Epithelial cell of prostate (primary cell): ENCODE data around the gene NYAP1.
"Not testable (repeated sequence)": the region's sequence is repeated elsewhere in the genome, so short reads cannot be mapped to it uniquely, and the experiment has no call there.

Experiments
- DNase-seq: peaks from one replicate; pipeline ENCODE4 v3.0.0-alpha.2; 2011; ENCODE audit warnings: low read depth, low spot score
- H3K27ac ChIP-seq: fragments of 450-650 bp; 2 replicates; pipeline ENCODE4 v1.5.1; 2017; ENCODE audit warnings: mild to moderate bottlenecking

Gene NYAP1

DNA sequence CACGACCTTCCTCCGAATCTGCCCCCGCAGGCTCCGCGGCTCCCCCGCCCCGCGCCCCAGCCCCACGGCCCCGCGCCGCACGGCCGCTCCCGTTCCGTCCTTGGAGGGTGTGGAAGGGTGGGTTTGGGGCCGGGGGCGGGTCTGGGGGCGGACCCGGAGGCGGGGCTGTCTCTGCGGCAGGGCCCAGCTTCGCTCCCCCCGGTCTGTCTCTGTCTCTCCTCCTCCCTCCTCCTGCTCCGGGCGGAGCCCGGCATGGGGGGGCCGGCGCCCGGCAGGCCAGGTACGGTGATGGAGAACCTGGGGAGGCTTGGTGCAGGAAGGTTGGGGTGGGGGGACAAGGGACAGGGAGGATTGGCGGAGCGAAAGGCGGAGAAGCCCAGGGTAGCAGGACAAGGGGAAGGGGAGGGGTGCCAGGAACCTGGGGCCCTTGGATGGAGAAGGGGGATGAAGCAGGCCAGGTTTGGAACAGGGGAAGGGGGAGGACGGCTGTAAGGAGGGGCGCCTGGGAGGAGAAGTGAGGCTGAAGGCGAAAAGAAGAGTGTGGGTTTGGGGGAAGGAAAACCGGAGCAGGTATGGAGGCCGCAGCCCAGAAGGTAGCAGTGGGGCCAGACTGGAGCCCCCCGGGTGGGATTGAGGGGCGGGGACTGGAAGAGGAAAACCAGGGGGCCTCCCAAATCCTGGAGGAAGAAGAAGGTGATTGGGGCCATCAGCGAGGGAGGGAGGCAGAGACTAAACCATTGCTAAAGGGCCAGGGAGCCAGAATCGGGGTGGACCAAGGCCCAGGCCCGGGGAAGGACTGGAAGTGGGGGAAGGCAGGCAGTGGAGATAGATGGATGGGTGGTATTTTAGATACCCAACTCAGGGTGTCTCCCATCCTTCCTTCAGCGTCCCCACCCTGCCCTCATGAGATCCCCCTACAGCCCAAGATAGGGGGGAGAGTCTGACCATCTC lies at the start of gene NYAP1:
NYAP1 (plus strand) TSS at position 206 of the 951 bp plus-strand sequence. CDS start 1,385 bp downstream, outside the sequence.
- DNase-seq = no peak
- H3K27ac ChIP-seq = no peak within 1 kb of the TSS

DNA sequence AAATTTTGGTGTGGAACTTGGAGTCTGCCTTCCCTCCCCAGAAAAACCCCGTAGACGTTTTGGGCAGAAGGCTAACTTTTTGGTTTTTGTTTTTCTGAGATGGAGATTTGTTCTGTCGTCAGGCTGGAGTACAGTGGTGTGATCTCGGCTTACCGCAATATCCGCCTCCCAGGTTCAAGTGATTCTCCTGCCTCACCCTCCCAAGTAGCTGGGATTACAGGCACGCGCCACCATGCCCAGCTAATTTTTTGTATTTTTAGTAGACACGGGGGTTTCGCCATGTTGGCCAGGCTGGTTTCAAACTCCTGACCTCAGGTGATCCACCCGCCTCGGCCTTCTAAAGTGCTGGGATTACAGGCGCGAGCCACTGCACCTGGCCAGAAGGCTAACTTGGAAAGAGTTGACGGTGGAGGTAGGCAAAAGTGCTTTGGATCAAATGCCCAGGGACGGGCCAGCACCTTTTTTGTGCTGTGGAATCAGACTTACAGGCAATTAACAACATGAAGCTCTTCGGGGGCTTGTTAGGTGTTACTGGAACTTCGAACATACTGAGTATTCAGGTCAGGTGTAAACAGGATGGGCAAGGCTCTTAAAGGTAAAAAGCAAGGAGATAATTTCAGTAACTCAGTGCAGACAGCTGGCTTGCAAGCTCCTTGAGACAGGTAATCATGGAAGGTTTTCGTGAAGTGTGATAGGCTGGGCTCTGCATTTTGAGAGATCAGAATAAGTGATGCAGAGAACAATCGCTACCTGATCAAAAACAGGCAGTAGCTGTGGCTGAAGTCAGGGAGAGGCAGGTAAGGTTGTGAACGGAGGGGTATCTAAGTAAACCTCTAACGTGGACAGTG lies 49.2 kb upstream of the NYAP1 start:
- DNase-seq = no peak
- peak overlapping the region; percentile 95 for H3K27ac ChIP-seq

DNA sequence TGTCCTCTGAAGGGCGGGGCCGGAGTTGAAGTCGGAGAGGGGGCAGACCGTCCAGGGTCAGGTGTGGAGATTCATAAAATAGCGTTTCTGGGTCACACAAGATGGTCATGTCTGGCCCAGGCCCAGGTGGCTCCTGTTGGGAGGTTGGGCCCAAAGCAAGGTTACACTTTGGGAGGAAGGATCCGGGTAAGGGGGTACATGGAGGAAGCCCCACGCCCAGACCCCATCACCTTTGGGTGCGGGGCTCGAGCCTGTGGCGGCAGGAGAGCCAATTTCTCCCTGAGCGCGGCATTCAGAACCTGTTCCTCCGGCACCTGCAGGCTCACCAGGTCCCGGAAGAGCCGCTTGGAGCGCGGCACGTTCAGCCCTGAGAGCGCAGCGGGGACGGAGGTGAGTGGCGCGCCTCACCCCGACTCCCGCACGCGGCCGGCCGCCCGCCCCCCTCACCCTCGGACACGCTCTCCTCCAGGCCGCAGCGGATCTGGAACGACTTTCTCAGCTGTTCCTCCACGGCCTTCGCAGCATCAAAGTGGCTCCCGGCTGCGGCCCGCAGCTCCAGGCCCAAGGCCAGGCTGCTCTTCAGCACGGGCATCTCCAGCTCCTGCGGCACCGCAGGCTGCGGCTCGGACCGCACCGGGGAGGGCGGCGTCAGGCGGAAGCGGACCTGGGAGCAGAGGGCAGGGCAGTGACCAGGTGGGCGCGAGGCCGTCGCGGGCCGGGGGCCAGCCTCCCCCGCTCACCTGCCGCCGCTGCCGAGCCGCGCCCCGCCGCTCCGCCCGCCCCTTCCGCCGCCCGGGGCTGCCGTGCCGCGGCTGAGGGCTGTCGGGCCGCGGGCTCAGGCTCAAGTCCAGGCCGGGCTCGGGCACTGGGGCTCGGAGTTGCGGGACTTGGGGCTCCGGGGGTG lies 48.1 kb upstream of the NYAP1 start:
- no peak for DNase-seq
- peak overlapping the region; percentile 95 for H3K27ac ChIP-seq

GRCh38 chr7:100437150-100438100 lies 46.3 kb upstream of the NYAP1 start:
- no peak for DNase-seq
- no peak overlapping the region for H3K27ac ChIP-seq

DNA sequence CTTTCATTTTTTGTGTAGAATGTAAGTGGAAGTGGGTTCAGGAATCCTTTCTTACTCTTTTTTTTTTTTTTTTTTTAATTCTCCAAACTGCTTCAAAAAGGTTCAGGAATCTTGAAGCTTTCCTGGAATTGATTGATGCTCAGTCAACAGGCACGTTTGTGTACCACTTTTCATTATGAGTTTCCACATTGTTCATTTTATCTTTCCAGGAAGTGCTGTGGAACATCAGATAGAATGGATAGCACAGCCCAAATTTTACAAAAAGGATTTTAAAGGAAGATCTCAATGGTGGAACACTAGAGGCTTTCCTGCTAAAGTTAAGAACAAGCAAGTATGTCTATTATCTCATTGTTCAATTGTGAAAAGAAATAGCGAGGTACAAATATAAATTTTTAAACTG lies 45.6 kb upstream of the NYAP1 start:
- H3K27ac ChIP-seq = no peak overlapping the region
- DNase-seq = no peak

GRCh38 chr7:100438731-100439130 lies 45.0 kb upstream of the NYAP1 start:
- DNase-seq, H3K27ac ChIP-seq: not testable (repeated sequence)

DNA sequence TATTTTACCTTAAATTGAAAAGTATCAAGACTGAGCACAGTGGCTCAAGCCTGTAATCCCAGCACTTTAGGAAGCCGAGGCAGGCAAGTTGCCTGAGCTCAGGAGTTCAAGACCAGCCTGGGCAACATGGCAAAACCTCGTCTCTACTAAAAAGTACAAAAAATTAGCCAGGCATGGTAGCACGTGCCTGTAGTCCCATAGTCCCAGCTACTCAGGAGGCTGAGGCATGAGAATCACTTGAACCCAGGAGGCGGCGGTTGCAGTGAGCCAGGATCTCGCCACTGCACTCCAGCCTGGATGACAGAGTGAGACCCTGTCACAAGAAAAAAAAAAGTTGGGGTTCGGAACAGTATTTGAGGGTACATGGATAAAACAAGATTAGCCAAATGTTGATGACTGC lies 44.5 kb upstream of the NYAP1 start:
- not testable (repeated sequence) for H3K27ac ChIP-seq, DNase-seq

DNA sequence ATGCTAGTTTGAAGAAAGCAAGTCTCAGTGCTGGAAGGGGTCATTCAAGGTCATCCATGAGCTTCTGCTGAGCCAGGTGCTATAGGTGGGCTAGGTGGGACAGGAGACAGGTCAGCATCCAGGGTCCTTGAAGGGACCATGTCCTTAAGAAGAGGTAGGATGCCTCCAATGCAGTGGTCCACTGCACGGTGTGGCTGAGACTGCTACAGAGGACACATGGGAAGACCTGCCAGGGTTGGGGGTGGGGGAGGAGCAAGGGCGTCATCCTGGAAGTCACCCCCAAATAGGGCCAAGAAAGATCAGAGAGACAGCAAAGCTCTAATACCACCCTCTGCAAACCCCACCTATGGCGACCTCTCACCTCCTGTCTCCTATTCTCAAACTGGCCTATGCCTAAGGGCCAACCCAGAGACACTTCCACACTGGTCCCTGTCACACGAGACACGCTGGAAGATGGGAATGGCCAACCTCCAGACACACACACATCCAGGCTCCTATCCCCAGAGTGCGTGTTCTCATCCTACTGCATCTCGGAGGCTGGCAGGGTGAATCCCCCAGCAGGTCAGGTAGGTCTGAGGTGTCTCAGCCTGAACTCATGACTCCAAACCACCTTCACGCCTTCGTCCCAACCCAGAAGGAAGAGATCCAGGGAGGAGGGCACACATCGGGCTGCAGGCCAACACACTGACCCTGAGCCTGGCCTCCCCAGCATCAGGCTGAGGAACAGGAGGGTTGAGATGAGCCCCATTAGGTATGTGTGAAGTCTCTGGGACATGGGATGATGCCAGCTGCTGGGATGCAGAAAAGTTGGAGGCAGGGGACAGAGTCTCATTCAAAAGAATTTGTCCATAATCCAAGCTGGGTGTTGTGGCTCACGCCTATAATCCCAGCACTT lies 41.8 kb upstream of the NYAP1 start:
- H3K27ac ChIP-seq = no peak overlapping the region
- DNase-seq = no peak

GRCh38 chr7:100443096-100443840 lies 40.5 kb upstream of the NYAP1 start:
- DNase-seq = no peak
- H3K27ac ChIP-seq = no peak overlapping the region

DNA sequence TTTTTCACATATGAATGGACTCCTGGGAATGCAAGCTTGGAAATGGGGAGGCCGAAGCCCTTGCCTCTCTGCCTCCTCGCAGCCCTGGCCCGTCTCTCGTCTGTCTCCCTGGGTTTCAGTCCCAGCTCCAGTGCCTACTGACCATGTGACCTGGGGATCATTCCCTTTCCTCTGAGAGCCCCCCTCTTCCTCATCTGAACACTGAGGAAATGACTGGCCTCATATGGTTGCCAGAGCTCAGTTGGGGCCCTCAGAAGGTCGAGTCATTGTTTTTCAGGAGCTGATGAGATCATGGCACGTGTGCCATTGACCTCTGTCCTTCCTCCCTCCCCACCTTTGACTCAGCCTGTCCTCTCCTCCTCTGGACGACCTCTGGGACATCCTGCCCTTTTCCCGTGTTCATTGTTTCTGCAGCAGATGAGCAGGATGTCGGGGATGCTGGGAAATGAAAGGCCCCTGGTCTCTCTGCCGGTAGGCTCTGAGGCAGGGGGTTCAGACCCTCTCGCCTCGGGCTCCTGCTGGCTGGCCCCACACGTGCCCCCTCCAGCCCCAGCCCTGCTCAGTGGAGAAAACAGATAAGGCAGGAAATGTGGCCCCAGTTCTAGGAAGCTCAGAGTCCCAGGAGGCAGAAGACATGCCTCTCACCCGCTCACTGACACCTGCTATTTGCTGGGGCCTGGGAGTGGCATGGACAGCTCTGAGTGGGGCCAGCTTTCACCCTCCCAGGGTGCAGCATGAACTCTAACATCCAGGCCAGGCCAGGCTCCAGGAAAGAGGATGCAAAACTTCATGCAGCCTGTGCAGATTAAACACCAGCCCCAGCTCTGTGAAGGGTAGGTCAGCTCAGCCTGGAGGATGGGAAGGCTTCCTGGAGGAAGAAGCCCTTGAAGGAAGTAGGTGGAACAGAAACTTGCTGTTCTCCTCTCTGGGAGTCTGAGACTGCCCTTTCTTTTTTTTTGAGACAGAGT lies 39.1 kb upstream of the NYAP1 start:
- no peak for DNase-seq
- no peak overlapping the region for H3K27ac ChIP-seq

DNA sequence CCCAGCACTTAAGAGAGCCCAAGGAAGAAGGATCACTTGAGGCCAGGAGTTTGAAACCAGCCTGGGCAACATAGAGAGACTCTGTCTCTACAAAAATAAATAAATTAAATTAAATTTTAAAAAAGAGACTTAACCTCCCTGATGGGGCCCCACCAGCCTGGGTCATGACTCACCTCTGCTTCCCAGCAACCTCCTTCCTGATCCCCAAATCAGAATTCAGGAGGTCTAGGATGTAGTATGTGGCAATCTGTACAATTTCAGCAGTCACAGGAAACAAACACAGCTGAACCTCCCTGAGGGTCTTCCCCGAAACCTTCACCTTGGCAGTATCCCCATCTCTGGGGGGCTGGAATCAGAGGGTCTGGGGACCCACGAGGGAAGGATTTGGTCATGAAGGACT lies 37.7 kb upstream of the NYAP1 start:
- no peak overlapping the region for H3K27ac ChIP-seq
- DNase-seq = no peak

DNA sequence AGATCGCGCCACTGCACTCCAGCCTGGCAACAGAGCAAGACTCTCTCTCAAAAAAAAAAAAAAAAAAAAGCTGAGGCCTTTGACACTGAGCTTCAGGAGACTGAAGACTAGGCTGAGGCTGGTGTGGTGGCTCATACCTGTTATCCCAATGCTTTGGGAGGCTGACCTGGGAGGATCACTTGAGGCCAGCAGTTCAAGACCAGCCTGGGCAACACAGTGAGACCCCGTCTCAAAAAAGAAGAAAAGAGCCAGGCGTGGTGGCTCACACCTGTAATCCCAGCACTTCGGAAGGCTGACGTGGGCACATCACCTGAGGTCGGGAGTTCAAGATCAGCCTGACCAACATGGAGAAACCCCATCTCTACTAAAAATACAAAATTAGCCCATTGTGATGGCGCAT lies 36.4 kb upstream of the NYAP1 start:
- DNase-seq = not testable (repeated sequence)

DNA sequence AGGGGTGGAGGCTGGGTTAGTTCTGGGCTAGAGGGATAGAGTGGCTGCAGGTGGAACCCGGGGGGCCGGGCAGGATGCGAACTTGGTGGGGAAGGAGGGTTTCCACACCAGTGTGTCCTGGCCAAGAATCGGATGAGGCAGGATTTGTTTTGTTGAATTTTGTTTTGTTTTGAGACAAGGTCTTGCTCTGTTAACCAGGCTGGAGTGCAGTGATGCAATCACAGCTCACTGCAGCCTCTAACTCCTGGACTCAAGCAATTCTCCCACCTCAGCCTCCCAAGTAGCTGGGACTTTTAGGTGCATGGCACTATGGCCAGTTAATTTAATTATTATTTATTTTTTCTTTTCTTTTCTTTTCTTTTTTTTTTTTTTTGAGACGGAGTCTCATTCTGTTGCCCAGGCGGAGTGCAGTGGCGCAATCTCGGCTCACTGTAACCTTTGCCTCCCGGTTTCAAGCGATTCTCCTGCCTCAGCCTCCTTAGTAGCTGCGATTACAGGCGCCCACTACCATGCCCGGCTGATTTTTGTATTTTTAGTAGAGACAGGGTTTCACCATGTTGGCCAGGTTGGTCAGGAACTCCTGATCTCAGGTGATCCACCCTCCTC lies 34.4 kb upstream of the NYAP1 start:
- H3K27ac ChIP-seq = no peak overlapping the region
- DNase-seq = no peak

More for the DNA sequence above, 36.4 kb upstream of the NYAP1 start:
- not testable (repeated sequence) for H3K27ac ChIP-seq

DNA sequence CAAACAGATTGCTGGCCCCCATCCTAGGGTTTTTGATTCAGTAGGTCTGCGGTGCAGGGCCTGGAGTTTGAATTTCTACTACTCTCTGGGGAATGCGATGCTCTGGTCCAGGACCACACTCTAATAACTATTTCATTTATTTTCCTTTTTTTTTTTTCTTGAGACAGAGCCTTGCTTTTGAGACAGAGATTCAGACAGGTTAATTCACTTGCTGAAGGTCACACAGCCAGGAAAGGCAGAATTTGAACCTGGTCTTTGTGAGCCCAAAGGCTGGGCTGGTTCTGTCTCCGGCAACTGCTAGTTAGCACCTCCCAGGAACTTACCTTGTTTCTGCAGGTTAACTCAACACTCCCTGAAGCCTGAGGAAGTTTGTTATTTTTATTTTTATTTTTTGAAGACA lies 31.2 kb upstream of the NYAP1 start:
- H3K27ac ChIP-seq = no peak overlapping the region
- no peak for DNase-seq

DNA sequence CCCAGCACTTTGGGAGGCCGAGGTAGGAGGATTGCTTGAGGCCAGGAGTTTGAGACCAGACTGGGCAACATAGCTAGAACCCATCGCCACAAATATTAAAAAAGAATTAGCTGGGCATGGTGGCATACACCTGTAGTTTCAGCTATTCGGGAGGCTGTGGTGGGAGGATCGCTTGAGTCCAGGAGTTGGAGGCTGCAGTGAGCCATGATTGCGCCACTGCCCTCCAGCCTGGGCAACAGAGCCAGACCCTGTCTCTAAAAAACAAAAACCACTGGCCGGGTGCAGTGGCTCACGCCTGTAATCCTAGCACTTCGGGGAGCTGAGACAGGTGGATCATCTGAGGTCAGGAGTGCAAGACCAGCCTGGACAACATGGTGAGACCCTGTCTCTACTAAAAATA lies 29.9 kb upstream of the NYAP1 start:
- H3K27ac ChIP-seq, DNase-seq: not testable (repeated sequence)

DNA sequence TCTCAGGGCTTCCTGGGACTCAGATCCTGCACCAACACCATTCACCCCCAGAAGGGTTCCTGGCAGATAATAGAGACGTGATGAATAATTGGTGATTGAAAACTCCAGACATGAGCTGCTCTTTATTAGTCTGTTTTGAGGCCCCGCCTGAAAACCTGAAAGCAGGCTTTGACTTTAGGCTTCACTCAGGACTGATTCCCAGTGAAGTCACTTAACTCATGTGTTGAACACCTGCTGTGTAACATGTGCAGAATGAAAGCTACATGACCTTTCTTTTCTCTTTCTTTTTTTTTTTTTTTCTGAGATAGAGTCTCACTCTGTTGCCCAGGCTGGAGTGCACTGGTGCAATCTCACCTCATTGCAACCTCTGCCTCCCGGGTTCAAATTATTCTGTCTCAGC lies 28.5 kb upstream of the NYAP1 start:
- H3K27ac ChIP-seq = no peak overlapping the region
- no peak for DNase-seq
